ENCODE results near the gene PPM1N.
A peak's percentile ranks its signal among the peaks of the same experiment; 100 is the strongest.

The PPM1N gene

DNA sequence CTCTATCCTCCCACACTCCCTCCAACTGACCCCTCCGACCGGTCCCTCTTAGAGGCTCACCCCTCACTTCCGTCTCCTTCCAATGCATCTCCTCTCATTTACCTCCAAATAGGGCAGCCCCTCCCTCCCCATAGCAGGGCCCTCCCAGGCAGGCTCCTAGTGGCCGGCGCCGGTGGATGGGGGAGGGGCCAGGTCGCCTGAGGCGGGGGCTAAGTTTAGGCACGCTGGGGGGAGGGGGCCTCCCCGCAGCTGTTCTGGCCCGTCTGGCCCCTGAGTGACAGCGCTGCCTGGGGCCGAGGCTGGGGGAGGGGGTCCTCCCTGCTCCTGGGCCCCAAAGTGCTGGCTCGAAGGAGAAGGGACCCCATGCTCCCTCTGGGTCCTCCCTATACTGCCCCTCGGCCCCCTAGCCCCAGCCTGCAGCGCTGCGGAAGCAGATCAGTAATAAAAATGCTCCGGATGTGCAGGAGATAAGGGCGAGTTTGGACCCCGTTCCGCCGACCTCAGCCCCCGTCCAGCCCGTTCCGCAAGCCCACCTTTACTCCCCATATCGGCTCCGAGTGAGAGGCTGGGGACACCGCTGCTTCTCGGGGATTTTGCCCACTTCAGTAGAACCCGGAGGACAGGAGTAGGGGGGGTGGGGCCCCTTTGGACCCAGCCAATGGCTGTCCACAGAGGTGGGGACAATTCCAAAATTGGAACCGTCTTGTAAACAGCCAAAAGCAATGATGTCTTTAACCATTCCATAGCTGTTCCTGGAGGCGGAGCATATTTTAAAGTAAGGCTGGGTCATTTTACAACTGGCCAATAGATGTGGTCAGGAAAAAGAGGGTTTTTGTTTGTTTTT lies 5.4 kb upstream of the PPM1N start:
- DNase-seq (ENCODE audit: low read depth), result no peak

- no peak for DNase-seq (ENCODE audit: low read depth)
Observed at GRCh38 chr19:45494261-45494916, 3.9 kb upstream of the PPM1N start.

- no peak for DNase-seq (ENCODE audit: low read depth)
Observed at GRCh38 chr19:45495178-45495577, 3.1 kb upstream of the PPM1N start.

GRCh38 chr19:45496349-45496953 lies 1.8 kb upstream of the PPM1N start:
- DNase-seq (ENCODE audit: low read depth), result no peak

DNA sequence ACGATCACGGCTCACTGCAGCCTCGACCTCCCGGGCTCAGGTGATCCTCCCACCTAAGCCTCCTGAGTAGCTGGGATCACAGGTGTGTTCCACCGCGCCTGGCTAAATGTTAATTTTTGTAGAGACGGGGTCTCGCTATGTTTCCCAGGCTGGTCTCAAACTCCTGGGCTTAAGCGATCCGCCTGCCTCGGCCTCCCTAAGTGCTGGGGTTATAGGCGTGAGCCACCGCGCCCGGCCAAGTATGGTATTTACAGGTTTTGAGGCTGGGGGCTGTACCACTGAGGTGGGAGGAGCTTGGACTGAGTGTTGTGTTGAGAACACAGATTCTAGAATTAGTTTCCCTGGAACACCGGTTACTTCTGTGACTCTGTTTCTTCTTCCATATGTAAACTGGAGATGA lies 452 bp upstream of the PPM1N start:
- no peak for DNase-seq (ENCODE audit: low read depth)

DNA sequence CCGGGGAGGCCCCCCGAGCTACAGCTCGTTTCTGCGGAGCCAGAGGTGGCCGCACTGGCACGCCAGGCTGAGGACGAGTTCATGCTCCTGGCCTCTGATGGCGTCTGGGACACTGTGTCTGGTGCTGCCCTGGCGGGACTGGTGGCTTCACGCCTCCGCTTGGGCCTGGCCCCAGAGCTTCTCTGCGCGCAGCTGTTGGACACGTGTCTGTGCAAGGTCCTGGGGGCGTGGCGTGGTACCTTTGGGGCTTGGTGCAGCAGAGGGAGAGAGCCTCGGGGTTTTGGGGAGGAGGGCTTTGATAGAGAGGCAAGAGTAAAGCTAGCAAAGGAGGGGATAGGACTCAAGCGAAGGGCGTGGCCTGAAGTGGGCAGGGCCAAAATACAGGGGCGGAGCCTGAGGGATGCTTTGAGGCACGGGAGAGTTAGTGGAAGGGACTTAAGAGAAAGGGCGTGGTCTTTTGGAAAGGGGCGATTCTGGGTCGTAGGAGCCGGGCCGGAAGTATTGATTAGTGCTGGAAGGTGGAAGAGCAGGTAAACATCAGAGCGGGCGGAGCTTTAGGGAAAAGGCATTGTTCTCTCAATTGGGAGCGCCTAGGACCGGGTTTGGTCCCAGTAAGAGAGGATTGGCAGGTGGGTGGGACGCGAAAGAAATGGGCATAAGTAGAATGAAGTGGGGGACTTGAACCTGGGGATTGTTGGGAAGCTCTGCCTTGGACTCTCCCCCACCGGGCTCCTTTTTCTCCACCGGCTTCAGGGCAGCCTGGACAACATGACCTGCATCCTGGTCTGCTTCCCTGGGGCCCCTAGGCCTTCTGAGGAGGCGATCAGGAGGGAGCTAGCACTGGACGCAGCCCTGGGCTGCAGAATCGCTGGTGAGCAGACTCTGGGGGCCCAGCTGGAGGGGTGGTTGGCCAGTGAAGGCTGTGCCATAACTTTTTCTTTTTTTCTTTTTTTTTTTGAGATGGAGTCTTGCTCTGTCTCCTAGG lies 1.2 kb downstream of the PPM1N start:
- DNase-seq (ENCODE audit: low read depth), result no peak

DNA sequence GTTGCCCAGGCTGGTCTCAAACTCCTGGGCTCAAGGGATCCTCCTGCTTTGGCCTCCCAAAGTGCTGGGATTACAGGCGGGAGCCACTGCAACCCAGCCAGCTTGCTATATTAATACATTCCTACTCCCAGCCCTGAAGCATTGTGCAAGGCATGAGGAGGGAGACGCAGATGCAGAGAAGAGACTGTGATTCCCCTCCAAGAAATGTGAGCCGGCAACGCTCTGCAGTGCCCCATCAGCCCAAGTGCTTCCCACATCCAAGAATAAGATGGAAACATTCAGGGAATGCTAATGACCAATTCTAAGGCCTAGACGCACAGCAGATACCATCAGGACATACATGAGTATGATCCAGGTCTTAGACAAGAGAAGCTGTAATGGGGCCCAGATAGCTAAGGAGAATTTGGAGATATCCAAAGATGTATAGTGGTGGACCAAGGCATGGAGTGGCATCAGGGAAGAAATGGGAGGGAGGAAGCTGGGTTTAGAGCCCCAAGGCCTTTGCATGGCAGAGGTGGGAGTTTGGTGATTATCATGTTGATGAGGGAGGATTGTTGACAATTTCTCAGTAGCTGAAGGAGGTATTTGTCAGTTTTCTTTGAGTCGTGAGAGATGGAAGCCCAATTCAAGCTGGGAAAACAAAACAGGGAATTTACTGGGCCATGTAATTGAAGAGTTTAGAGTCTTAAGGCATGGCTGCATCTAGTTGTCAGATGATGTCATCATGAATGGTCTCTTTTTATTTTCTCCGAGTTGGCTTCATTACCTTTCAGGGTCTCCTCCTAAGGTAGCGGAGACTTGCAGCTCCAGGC lies 2.9 kb downstream of the PPM1N start:
- no peak for DNase-seq (ENCODE audit: low read depth)

DNA sequence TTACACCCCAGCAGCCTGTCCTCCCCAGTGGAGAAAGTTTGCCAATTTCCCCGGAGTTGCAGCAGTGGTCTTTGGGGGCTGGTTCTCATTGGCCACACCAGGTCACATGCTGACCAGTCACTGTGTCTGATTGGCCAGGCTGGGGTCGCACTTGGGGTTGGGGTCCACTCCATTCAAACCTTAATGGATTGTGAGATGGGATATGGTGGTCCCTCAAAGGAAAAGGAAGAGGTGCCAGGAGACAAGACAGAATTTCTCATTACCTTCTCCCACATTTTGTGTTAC lies 3.4 kb downstream of the PPM1N start:
- no peak for DNase-seq (ENCODE audit: low read depth)

DNA sequence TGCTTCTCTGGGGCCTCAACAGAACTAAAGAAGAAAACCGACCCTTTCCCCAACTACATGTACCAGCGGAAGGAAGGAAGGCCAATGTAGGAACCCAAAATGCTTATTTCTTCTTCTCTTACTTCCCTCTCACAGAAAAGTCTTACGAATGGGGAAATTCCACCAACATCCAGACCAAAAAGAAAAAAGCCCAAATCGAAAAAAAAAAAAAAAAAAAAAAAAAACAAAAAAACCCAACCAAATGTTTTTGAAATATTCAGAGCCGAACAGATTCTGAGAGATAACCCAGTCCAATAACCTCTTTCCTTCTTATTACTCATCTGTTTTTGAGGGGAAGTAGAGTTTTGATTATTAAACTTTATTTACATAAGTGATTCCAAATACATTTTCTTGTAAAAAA lies 3.9 kb downstream of the PPM1N start:
- no peak for DNase-seq (ENCODE audit: low read depth)

- no peak for DNase-seq (ENCODE audit: low read depth)
Observed at GRCh38 chr19:45503909-45504308, 5.7 kb downstream of the PPM1N start.

DNA sequence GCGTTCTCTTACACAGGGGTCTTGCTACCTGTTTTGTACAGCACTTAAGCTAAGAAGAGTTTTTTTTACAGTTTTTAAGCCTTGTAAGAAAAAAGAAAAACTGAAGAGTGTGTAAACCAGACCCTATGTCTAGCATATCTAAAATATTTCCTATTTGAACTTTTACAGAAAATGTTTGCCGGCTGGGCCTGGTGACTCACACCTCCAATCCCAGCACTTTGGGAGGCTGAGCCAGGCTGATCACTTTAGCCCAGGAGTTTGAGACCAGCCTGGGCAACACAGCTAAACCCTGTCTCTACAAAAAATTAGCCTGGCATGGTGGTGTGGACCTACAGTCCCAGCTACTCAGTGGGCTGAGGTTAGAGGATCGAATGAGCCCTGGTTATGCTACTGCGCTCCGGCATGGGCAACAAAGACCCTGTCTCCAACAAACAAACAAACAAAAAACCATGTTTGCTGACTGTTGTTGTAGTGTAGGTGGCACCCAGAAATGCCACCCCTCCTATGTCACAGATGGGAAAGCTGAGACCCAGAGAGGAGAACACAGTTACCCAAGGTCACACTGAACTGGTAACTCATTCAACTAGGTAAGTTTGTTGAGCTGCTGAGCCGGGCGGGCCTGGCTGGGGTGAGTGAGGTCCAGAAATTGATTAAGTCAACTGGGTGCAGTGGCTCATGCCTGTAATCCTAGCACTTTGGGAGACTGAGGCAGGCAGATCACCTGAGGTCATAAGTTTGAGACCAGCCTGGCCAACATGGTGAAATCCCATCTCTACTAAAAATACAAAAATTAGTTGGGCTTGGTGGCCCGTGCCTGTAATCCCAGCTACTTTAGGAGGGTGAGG lies 7.1 kb downstream of the PPM1N start:
- no peak for DNase-seq (ENCODE audit: low read depth)

GRCh38 chr19:45505996-45506245 lies 7.7 kb downstream of the PPM1N start:
- DNase-seq (ENCODE audit: low read depth), result no peak

DNA sequence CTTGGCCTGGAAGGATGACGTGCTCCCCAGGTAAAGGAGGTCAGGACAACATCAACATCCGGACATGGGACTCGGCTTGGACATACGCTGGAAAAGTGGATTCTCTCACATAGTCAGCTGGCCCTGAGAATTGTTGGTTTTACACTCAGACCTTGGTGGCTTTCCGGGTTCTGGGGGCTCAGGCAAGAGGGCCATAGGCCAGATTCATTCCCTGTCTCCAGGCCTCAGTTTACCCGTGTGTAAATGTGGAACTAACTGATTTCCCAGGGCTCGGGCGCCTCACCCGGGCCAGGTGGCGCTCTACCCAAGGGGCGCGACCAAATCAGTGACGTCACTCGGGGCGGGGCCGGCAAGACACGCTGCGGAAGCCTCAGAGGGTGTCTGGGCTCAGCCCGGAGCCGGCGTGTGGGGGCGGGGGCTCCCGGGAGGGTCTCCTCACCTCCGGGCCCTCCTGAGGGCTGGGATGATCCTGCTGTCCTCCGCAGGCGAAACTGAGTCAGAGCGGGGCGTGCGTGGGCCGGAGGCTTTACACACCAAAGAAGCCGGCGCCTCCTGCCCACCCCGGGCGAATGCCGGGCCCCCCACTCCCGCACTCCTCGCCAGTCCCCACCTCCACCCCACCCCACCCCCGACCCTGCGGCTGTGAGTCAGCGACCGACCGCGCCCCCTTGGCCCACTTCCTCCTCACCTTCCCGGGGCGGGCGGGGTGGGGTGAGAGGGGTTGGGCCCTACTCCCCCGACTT lies 8.2 kb downstream of the PPM1N start:
- peak; percentile 98 for DNase-seq (ENCODE audit: low read depth)

- DNase-seq (ENCODE audit: low read depth), result peak; percentile 87
Observed at GRCh38 chr19:45506989-45507871, 9.0 kb downstream of the PPM1N start, which contains the start of gene VASP. Gene VASP, plus strand, starts transcription at chr19:45507479. Its CDS starts 293 bp downstream, at chr19:45507772.

DNA sequence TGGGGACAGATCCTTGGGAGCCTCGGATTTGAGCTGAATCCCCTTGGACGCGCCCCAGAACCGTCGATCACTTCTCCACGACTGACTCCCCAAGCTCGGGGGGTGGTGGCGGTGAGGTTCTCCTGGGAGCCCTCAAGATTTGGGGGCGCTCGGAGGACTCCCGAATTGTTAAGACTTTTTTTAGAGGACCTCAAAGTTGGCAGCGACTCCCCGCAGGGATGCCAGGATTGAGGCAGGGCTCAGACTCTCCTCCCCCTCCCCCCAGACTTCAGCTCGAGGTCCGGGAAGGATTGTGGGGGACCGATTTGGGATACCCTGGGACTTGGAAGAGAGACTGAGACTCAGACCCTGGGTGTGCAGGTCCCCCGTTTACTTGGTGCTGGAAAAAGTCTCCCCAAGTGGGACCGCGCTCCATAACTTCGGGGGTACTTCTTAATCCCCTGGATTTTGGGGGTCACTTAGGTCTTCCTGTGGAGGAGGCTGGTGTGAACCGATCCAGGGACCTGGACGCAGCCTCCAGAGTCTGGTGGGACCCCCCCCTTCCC lies 9.7 kb downstream of the PPM1N start:
- DNase-seq (ENCODE audit: low read depth), result no peak

DNA sequence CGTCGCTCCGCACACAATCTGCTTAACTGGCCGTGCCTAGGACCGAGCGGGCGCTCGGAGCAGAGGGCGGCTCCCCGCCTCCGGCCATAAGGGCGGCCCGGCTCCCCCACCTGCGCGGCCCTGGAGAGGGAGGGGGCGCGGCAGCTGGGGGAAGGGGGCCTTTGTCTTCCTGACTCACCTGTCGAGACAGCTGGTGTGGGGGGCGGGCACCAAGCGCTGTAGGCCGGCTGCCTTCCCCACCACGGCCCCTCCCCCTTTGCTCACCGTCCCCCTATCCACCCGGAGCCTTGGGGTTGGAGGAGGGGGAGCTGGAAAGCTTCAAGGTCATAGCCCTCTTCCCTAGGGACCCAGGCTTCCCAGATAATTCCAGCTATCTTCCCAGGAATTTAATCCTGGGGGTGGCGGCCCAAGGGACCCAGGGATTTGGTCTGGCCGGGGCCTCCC lies 10.2 kb downstream of the PPM1N start:
- no peak for DNase-seq (ENCODE audit: low read depth)

DNA sequence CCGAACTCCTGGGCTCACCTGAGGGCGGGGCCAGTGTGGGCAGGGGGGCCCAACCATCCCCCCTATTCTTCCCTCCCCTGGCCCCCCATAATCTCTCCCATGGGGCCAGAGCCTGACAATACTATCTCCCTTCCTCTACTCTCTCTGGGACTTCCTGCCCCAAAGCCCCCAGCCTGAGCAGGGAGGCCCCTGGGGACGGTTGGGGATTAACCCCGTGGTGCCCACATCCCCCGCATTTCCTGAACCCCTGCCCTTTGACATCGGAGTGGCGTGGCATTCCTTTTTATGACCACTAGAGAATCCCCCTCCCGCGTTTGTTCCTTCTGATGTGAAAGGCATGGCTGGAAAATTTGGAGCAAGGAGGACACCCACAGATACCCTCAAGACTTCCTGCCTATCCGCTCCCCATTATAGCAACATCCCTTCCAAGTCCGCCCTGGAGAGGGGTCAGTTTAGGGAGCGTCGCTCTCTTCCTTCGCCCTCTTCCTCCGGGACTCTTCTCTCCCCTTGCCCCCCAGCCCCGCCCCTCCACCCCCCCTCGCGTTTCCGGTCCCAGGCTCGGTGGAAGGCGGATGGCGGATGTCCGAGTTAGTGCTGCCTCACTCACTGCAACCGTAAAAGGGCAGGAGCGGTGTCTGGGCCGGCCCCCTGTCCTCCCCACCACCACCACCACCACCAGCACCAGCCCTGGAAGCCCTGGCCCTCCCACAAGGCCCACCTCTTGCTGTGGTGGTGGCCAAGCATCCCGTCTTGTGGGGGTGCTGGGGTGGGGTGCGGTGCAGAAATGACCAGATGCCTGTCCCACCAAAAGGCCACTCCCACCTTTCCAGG lies 10.8 kb downstream of the PPM1N start:
- DNase-seq (ENCODE audit: low read depth), result no peak

- DNase-seq (ENCODE audit: low read depth), result no peak
Observed at GRCh38 chr19:45509692-45510015, 11.4 kb downstream of the PPM1N start.

All from activated gamma-delta T cell treated with anti-CD3 and anti-CD28 coated beads, Interleukin-2, amount 50 U/mL, for 16 hours (primary cell).